ENCODE measurements around the gene CBFA2T2. TPM values are rescaled to one million over a fixed set of nuclear protein-coding genes. Genes with fewer than 3 reads are reported as not detected.
"Not testable (repeated sequence)": the region's sequence is repeated elsewhere in the genome, so short reads cannot be mapped to it uniquely, and the experiment has no call there.

Gene CBFA2T2
- polyA plus RNA-seq, 1 donor (not counting 4 experiments of a cell fraction or from before 2014, with no cell fraction given) = 6.8 TPM

GRCh38 chr20:33589059-33589458 is 99.2 kb downstream of the CBFA2T2 start:
- Histone ChIP-seq H3K9me1 (ENCODE audit: control insufficient read depth, extremely low read depth, insufficient read depth, low read length) (no peaks in the 10 kb centered on the region), H3K79me2 (ENCODE audit: control insufficient read depth, insufficient read depth, low read length) (no peaks in the 10 kb centered on the region), H3K4me3 (ENCODE audit: control insufficient read depth in 2 of 3, extremely low read depth in 1 of 3, insufficient read depth in 2 of 3, low read depth in 1 of 3, low read length in 3 of 3) (no peak overlapping the region), H4K20me1 (ENCODE audit: control insufficient read depth, extremely low read depth, insufficient read depth, low read length) (no peaks in the 10 kb centered on the region), H3K9me3 (ENCODE audit: control insufficient read depth, low read depth, low read length) (no peaks in the 10 kb centered on the region), H3K4me1 (ENCODE audit: control insufficient read depth, extremely low read depth, insufficient read depth, low read length) (peaks cover 14% of the 10 kb centered on the region), H3K27me3 (ENCODE audit: control insufficient read depth, extremely low read depth, insufficient read depth, low read length) (no peaks in the 10 kb centered on the region), H2AFZ (ENCODE audit: control insufficient read depth, low read length) (no peak overlapping the region), H3K36me3 (ENCODE audit: control insufficient read depth in 2 of 2, extremely low read depth in 1 of 2, insufficient read depth in 2 of 2, low read length in 2 of 2) (no peaks in the 10 kb centered on the region), H3K27ac (ENCODE audit: control insufficient read depth, insufficient read depth, low read length) (no peak overlapping the region), H3K9ac (ENCODE audit: control insufficient read depth, extremely low read depth, insufficient read depth, low read length) (no peak overlapping the region), H3K4me2 (ENCODE audit: control insufficient read depth, extremely low read depth, insufficient read depth, low read depth, low read length) (no peak overlapping the region)
- dilution Hi-C loops (cut with MboI; ENCODE audit: extremely low pct_ligation_motif_present, low sequenced_read_pairs) = no loop called here
- FAIRE-seq (no peak), DNase-seq (ENCODE audit: low read depth, low spot score) (no peak)
- TF ChIP-seq EZH2 (IDR thresholded peaks at IDR 0.05; ENCODE audit: low read length) = no peak
- no peak for TF ChIP-seq CTCF (optimal IDR thresholded peaks at IDR 0.05 in 1 of 3, IDR thresholded peaks at IDR 0.05 in 1 of 3, conservative IDR thresholded peaks at IDR 0.05 in 1 of 3; ENCODE audit: extremely low read depth in 1 of 3, insufficient read depth in 2 of 3, low read length in 3 of 3)

GRCh38 chr20:33591901-33592300 is 102.0 kb downstream of the CBFA2T2 start:
- H3K79me2 ChIP-seq (ENCODE audit: control insufficient read depth, insufficient read depth, low read length); H3K4me2 ChIP-seq (ENCODE audit: control insufficient read depth, extremely low read depth, insufficient read depth, low read depth, low read length); H3K27me3 ChIP-seq (ENCODE audit: control insufficient read depth, extremely low read depth, insufficient read depth, low read length); H4K20me1 ChIP-seq (ENCODE audit: control insufficient read depth, extremely low read depth, insufficient read depth, low read length); H3K27ac ChIP-seq (ENCODE audit: control insufficient read depth, insufficient read depth, low read length); H3K9me1 ChIP-seq (ENCODE audit: control insufficient read depth, extremely low read depth, insufficient read depth, low read length); H2AFZ ChIP-seq (ENCODE audit: control insufficient read depth, low read length); H3K36me3 ChIP-seq (ENCODE audit: control insufficient read depth in 2 of 2, extremely low read depth in 1 of 2, insufficient read depth in 2 of 2, low read length in 2 of 2); H3K4me3 ChIP-seq (ENCODE audit: control insufficient read depth in 2 of 3, extremely low read depth in 1 of 3, insufficient read depth in 2 of 3, low read depth in 1 of 3, low read length in 3 of 3); H3K4me1 ChIP-seq (ENCODE audit: control insufficient read depth, extremely low read depth, insufficient read depth, low read length); dilution Hi-C loops (cut with MboI; ENCODE audit: extremely low pct_ligation_motif_present, low sequenced_read_pairs); H3K9me3 ChIP-seq (ENCODE audit: control insufficient read depth, low read depth, low read length); H3K9ac ChIP-seq (ENCODE audit: control insufficient read depth, extremely low read depth, insufficient read depth, low read length); DNase-seq (ENCODE audit: low read depth, low spot score); FAIRE-seq: not testable (repeated sequence)

GRCh38 chr20:33594743-33595142 is 104.8 kb downstream of the CBFA2T2 start:
- FAIRE-seq (no peak), DNase-seq (ENCODE audit: low read depth, low spot score) (no peak)
- Histone ChIP-seq H3K27me3 (ENCODE audit: control insufficient read depth, extremely low read depth, insufficient read depth, low read length) (no peaks in the 10 kb centered on the region), H3K9ac (ENCODE audit: control insufficient read depth, extremely low read depth, insufficient read depth, low read length) (no peak overlapping the region), H3K79me2 (ENCODE audit: control insufficient read depth, insufficient read depth, low read length) (no peaks in the 10 kb centered on the region), H3K36me3 (ENCODE audit: control insufficient read depth in 2 of 2, extremely low read depth in 1 of 2, insufficient read depth in 2 of 2, low read length in 2 of 2) (no peaks in the 10 kb centered on the region), H2AFZ (ENCODE audit: control insufficient read depth, low read length) (no peak overlapping the region), H3K4me3 (ENCODE audit: control insufficient read depth in 2 of 3, extremely low read depth in 1 of 3, insufficient read depth in 2 of 3, low read depth in 1 of 3, low read length in 3 of 3) (no peak overlapping the region), H4K20me1 (ENCODE audit: control insufficient read depth, extremely low read depth, insufficient read depth, low read length) (no peaks in the 10 kb centered on the region), H3K27ac (ENCODE audit: control insufficient read depth, insufficient read depth, low read length) (no peak overlapping the region), H3K9me1 (ENCODE audit: control insufficient read depth, extremely low read depth, insufficient read depth, low read length) (no peaks in the 10 kb centered on the region), H3K4me1 (ENCODE audit: control insufficient read depth, extremely low read depth, insufficient read depth, low read length) (peaks cover 4% of the 10 kb centered on the region), H3K4me2 (ENCODE audit: control insufficient read depth, extremely low read depth, insufficient read depth, low read depth, low read length) (no peak overlapping the region), H3K9me3 (ENCODE audit: control insufficient read depth, low read depth, low read length) (no peaks in the 10 kb centered on the region)
- TF ChIP-seq EZH2 (IDR thresholded peaks at IDR 0.05; ENCODE audit: low read length) = no peak
- TF ChIP-seq CTCF (optimal IDR thresholded peaks at IDR 0.05 in 1 of 3, IDR thresholded peaks at IDR 0.05 in 1 of 3, conservative IDR thresholded peaks at IDR 0.05 in 1 of 3; ENCODE audit: extremely low read depth in 1 of 3, insufficient read depth in 2 of 3, low read length in 3 of 3) = no peak
- dilution Hi-C loops (cut with MboI; ENCODE audit: extremely low pct_ligation_motif_present, low sequenced_read_pairs) = no loop called here

Measured in keratinocyte (primary cell).